Kidney tubule cell (primary cell): ENCODE results near the gene KAT7.
A peak's percentile ranks its signal among the peaks of the same experiment; 100 is the strongest.

Experiments used
- DNase-seq: peaks from one replicate; pipeline ENCODE4 v3.0.0-alpha.2; 2018; ENCODE audit warnings: low spot score

KAT7 gene

GRCh38 chr17:49842846-49843245, 54.4 kb downstream of the KAT7 start:
- DNase-seq, result no peak

DNA sequence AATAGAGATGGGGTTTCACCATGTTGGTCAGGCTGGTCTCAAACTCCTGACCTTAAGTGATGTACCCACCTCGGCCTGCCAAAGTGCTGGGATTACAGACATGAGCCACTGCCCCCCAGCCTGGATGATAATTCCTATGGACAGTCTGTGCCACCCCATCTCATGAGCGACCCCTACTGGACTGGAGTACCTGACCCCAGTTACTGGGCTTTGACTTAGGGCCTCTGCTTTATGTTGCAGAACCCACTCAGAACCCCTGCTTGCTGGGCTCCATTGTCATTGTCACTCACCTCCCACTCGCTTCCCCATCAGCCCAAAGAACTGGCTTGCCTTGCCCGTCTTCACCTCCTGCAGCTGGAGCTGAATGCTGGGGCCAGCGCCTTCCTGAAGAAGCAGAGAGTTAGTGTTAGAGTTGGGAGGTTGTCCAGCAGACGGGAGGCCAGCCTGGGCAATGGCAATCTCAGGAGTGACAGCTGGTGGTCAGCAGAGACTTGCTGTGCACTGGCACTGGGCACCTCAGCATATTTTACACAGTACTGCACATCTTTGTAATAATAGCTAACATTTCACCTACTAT, 55.4 kb downstream of the KAT7 start:
- DNase-seq, result no peak

DNA sequence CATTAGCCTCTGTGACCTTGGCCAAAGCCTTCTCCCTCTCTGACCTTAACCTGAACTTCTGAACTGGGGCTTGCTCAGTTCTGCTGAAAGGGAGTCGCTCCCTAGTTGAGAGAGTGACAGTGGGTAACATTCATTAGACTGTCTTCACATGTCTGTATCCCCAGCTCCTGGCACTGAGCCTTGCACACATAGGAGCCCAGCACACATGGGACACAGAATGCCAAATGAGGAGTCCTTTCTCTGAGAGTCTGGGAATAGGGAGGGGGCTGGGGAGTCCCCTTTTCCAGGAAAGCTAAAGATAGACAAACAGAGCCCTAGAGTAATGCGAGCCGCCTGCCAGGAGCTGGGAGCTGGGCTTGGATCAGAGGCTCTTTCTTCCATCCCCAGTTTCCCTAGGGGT, 56.8 kb downstream of the KAT7 start:
- DNase-seq, result no peak

DNA sequence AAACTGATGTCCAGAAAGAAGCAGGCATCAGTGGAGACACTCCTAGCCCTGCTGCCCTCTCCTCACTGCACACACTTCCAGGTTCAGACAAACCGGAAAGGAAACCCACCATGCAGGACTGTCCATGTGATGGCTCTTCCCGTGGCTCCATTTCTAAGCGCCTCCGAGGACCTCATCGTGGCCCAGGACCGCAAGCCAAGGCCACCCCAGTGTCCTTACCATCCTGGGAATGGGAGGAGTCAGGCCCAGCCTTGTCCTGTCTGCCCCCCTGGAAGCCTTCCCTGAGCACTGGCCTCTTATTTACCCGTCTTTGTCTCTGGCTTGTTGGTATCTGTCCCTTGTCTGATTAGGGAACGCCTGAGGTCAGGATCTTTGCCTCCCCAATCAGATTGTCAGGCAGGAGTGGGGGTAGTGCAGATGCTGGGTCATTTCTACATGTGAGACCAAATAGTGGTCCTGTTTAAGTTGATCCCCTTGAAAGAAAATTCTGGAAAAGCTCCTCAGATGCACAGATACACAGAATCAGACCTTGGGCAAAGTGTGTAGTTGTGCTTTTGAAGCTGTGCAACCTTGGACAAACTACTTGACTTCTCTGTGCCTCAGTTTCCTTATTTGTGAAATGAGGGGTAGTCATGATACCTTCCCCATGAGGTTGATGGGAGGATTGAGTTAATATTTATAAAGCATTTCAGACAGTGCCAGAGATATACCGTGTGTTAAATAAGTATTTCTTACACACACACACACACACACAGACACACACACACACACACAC, 58.6 kb downstream of the KAT7 start:
- no peak for DNase-seq

DNA sequence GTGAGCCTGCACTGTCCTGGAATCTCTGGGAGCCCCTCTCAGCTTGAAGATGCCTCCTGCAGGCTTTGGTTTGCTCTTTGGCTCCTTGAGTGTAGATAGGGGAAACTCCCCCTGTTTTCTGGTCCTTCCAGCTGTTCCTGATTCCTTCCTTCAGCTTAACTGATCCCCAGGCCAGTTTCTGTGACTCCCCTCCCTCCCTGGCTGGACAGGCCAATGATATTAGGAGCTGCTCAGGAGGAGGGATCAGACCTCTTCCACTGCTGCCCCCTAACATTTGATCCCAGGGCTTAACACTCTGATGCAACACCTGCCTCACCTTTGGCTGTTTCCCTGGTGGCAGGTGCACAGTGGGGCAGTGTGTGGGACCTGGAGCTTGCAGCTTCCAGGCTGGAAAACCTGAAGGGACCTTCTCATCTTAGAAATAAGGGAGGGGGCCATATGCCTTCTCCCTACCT, 59.6 kb downstream of the KAT7 start, which contains the start of gene TAC4:
Gene TAC4, minus strand, starts transcription at position 51 of the 455 bp plus-strand sequence. CDS start 52 bp downstream, outside the sequence.
- DNase-seq, result no peak

- DNase-seq, result no peak
Observed at GRCh38 chr17:49848739-49849138, 60.3 kb downstream of the KAT7 start.

GRCh38 chr17:49850218-49850610, 61.7 kb downstream of the KAT7 start:
- no peak for DNase-seq

- no peak for DNase-seq
Observed at GRCh38 chr17:49850772-49851386, 62.4 kb downstream of the KAT7 start.

DNA sequence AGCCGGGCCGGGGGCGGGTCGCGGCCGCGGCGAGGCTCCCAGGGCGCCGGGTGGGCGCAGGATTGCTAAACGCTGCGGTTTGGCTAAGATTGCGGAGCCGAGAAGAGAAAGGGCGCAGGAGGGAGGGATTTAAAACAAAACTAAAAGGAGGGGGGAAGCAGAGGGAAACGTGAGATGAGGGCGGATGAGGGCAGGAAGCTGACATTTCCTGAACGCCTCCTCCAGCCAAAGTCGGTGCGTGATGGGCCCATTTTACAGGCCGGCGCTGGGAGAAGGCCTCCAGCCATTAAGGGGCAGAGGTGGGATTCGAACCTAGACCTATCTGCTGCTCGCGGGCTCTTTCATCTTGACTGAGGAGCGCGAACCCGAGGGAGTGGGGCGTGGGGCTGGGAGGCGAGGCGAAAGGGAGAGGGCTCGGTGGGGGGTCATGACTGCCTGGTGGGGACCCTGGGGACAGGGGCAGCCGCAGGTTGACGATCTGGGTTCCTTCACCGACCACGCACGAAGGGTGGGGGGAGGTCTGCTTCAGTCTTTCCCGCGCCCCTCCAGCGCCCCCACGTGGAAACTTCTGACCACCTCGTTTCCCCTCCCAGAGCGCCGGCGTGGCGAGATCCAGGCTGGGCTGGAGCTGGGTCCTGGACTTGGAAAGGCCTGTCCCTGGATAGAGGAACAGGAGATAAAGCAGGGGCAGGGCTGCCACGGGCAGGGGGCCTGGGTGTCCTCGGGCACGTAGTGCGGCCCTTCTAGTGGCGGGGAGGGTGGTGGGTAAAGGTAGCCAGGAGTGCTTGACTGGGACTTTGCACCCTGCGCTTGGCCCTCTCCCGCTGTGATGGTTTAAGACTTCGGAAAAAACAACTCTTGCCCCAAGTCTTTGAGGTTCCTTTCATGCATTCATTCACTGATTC, 63.2 kb downstream of the KAT7 start:
- peak; percentile 65 for DNase-seq

DNA sequence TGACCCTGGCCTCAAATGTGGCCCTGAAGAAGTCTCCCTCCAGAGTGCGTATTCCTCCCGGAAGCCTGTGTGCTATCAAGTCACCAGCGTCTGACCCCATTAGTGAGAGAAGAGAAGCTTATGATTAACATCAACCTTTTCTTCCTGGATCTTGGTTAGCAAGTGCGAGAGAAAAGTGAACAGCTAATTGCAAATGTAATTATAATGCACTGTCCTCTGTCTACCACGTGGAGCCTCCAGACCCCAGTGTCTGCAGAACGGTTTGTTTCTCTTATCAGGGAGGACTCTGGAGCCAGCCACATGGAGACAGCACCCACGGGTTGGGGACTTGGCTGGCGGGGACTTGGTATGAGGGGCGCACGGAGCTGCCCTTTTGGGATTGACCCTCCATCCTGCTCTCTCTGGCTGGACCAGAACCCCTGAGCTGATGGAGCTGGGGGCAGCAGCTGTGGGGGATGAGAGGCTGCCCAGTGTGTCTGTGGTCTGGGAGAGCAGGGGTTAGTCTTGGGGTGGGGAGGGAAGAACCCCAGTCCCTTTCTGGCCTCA, 65.1 kb downstream of the KAT7 start:
- no peak for DNase-seq

GRCh38 chr17:49854126-49854525, 65.6 kb downstream of the KAT7 start:
- DNase-seq, result no peak

- no peak for DNase-seq
Observed at GRCh38 chr17:49858796-49859195, 70.3 kb downstream of the KAT7 start.

- no peak for DNase-seq
Observed at GRCh38 chr17:49859991-49860953, 71.8 kb downstream of the KAT7 start.

DNA sequence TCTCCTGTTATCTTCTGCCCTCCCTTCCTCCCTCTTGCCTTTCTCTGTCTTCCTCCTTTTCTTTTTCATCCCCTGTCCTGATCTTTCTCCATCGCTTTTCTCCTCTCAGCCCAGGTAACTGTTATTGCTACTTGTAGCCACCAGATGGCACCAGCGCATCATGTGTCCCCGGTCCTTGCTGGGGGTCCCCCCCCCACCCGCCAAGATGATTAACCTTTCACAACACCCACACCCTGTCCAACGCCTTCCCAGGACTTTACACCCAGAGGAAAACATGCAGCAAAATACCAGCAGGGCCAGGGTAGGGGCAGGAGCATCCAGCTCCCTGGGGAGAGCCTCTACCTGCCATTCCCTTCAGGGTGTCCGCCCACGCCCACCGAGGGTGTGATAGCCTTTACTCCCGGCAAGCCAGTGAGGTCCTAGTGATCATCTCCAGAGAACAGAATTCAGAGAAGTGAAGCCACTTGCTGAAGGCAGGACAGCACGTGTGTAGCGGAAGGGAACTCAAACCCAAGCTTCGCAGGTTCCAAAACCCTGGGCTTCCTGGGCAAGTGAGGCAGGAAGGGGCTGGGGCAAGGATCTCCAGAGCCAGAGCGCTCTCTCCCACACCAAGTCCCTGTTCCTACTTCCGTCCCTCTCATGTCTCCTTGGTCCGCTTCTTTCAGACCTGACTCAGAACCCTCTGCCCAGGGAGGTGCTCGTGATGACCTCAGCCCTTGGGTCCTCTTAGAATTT, 72.8 kb downstream of the KAT7 start:
- peak; percentile 68 for DNase-seq

DNA sequence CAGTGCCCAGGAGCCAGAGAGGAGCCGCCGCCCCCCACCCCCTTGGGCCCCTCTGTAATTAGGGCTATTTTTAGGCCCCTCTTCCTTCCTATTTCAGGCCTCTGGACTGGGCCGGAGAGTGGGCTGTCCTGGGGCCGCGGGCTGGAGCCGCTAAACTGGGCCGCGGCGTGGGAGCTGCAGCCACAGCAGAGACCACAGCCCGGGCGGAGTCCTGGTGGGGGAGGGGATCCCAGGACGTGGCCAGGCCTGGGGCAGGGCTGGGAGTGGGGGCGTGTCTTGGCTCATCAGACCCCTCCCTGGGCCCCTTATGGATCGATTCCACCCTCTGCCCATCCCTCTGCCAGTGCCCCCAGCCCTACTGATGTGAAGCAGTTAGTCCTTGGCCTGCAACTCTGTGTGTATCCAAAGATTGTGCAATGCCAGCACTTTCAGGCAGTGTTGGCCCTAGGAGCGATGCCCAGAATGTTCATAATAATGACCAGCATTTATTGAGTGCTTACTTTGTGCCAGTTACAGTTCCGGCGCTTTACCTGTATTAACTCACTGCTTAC, 74.4 kb downstream of the KAT7 start:
- DNase-seq, result no peak

DNA sequence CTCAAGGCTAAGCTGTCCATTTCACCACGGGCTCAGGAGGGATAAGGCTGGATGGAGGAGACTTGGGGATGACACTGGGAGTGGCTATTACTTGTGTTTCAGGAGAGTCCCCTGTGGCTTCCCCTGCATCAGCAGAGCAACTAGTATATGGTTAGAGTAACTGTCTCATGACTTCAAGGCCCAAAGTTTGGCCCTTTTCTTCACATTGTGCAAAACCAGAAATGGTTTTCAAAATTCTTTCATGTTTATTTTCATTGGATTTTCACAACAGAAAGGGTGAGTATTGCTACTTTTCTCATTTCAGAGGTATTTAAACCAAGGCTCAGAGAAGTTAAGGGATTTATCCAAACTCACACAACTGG, 77.5 kb downstream of the KAT7 start:
- DNase-seq, result no peak

DNA sequence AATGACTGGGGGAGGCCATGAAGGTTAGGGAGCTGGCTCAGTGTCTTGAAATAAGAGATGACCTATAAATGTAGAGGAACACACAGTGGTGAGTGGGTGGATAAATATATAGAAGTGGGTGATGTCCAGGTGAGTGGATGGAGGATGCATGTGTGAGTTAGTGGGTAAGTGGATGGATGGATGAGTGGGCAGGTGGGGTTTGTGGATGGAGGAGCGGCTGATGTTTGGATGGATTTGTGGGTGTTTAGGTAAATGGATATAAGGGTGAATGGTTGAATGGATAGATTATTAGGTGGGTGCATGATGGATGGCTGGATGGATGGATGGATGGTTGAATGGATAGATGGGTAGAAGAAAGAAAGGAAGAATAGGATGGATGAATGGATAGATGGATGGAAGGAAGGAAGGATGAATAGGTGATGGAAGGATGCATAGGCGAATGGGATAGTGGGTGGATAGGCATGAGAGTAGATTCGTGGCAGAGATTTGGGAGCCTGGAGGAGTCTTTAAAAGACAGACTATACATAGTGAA, 78.5 kb downstream of the KAT7 start:
- no peak for DNase-seq

GRCh38 chr17:49869038-49869374, 80.5 kb downstream of the KAT7 start:
- no peak for DNase-seq

GRCh38 chr17:49870298-49870697, 81.8 kb downstream of the KAT7 start:
- no peak for DNase-seq

DNA sequence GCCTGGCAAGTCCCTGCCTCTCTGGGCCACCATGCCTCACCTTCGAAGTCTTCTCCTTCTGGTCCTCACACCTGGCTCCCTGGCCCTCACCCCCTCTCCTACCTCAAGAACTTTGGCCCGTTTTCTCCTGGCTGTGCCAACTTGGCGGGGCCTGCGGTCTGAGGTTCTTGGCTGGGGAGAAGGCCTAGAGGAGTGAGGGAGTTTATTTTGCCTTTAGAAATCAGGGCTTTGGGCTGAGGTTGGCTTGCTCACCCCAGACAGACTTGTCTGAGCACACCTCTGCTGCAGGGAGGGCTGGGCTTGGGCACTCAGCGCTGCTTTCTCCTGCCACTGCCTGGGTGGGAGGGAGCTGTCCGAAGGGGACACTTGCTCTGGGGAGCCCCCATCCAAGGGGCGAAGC, 82.7 kb downstream of the KAT7 start:
- no peak for DNase-seq
